Measurements from ENCODE around the gene CYTH1. TPM values are rescaled to one million over a fixed set of nuclear protein-coding genes. Genes with fewer than 3 reads are reported as not detected.

CYTH1 gene
- total RNA-seq, 2 experiments from 2014 or later: 137 to 138 TPM

- CTCF ChIA-PET: interaction anchor here (1.0 to 1.5 kb wide), 3 partner anchors 11 to 20 kb away, joined by 3 to 4 read pairs (median 4); no protein-coding TSS in a partner anchor
- Mint-ChIP-seq H3K4me1 (ENCODE audit: low read depth) (no peaks in the 10 kb centered on the region), H3K27me3 (ENCODE audit: low read depth) (no peaks in the 10 kb centered on the region), H3K4me3 (no peak overlapping the region), H3K9me3 (ENCODE audit: insufficient read depth) (no peaks in the 10 kb centered on the region), H3K27ac (peak overlapping the region; percentile 23), H3K36me3 (ENCODE audit: low read depth) (peaks cover 69% of the 10 kb centered on the region)
- ATAC-seq (no peak), DNase-seq (no peak)
- POLR2A ChIA-PET: interaction anchor here (0.6 kb wide), 1 partner anchor 400 kb away, joined by 3 read pairs; no protein-coding TSS in a partner anchor
Observed at GRCh38 chr17:78696016-78696982, 85.8 kb downstream of the CYTH1 start.

- DNase-seq (no peak), ATAC-seq (no peak)
- ChIA-PET CTCF (interaction anchor here (1.1 to 1.2 kb wide), 2 partner anchors 12 to 15 kb away, joined by 3 read pairs; no protein-coding TSS in a partner anchor), POLR2A (no interaction called here)
- H3K36me3 Mint-ChIP-seq (ENCODE audit: low read depth): peaks cover 70% of the 10 kb centered on the region
- H3K27me3 Mint-ChIP-seq (ENCODE audit: low read depth): no peaks in the 10 kb centered on the region
- no peaks in the 10 kb centered on the region for H3K4me1 Mint-ChIP-seq (ENCODE audit: low read depth)
- H3K27ac Mint-ChIP-seq: no peak overlapping the region
- no peaks in the 10 kb centered on the region for H3K9me3 Mint-ChIP-seq (ENCODE audit: insufficient read depth)
- no peak overlapping the region for H3K4me3 Mint-ChIP-seq
Observed at GRCh38 chr17:78694805-78695531, 87.1 kb downstream of the CYTH1 start.

GRCh38 chr17:78693346-78694083 lies 88.6 kb downstream of the CYTH1 start:
- Mint-ChIP-seq H3K27me3 (ENCODE audit: low read depth) (no peaks in the 10 kb centered on the region), H3K9me3 (ENCODE audit: insufficient read depth) (no peaks in the 10 kb centered on the region), H3K27ac (no peak overlapping the region), H3K4me3 (no peak overlapping the region), H3K4me1 (ENCODE audit: low read depth) (no peaks in the 10 kb centered on the region), H3K36me3 (ENCODE audit: low read depth) (peaks cover 74% of the 10 kb centered on the region)
- DNase-seq (no peak), ATAC-seq (no peak)
- CTCF ChIA-PET: interaction anchor here (1.0 kb wide), 1 partner anchor 15 kb away, joined by 3 read pairs; no protein-coding TSS in a partner anchor
- POLR2A ChIA-PET: interaction anchor here (0.6 kb wide), 1 partner anchor 734 kb away, joined by 4 read pairs; no protein-coding TSS in a partner anchor

- ChIA-PET CTCF (no interaction called here), POLR2A (no interaction called here)
- peaks cover 72% of the 10 kb centered on the region for H3K36me3 Mint-ChIP-seq (ENCODE audit: low read depth)
- DNase-seq (no peak), ATAC-seq (no peak)
- H3K27me3 Mint-ChIP-seq (ENCODE audit: low read depth): no peaks in the 10 kb centered on the region
- H3K9me3 Mint-ChIP-seq (ENCODE audit: insufficient read depth): no peaks in the 10 kb centered on the region
- H3K27ac Mint-ChIP-seq: peak overlapping the region; percentile 16
- no peaks in the 10 kb centered on the region for H3K4me1 Mint-ChIP-seq (ENCODE audit: low read depth)
- H3K4me3 Mint-ChIP-seq: no peak overlapping the region
Observed at GRCh38 chr17:78692460-78693010, 89.5 kb downstream of the CYTH1 start.

GRCh38 chr17:78689029-78689428 lies 93.0 kb downstream of the CYTH1 start:
- CTCF ChIA-PET: interaction anchor here (0.7 to 1.6 kb wide), 6 partner anchors 9 to 130 kb away, joined by 3 to 5 read pairs (median 3); no protein-coding TSS in a partner anchor
- no peak for DNase-seq
- H3K4me1 Mint-ChIP-seq (ENCODE audit: low read depth): no peaks in the 10 kb centered on the region
- no peaks in the 10 kb centered on the region for H3K27me3 Mint-ChIP-seq (ENCODE audit: low read depth)
- no peak overlapping the region for H3K4me3 Mint-ChIP-seq
- H3K27ac Mint-ChIP-seq: no peak overlapping the region
- no peak for ATAC-seq
- POLR2A ChIA-PET: no interaction called here
- no peaks in the 10 kb centered on the region for H3K9me3 Mint-ChIP-seq (ENCODE audit: insufficient read depth)
- H3K36me3 Mint-ChIP-seq (ENCODE audit: low read depth): peaks cover 57% of the 10 kb centered on the region

GRCh38 chr17:78687944-78688343 lies 94.1 kb downstream of the CYTH1 start:
- no peaks in the 10 kb centered on the region for H3K4me1 Mint-ChIP-seq (ENCODE audit: low read depth)
- POLR2A ChIA-PET: no interaction called here
- H3K27ac Mint-ChIP-seq: no peak overlapping the region

GRCh38 chr17:78687125-78687524 lies 94.9 kb downstream of the CYTH1 start:
- H3K4me3 Mint-ChIP-seq: no peak overlapping the region
- no peak for DNase-seq
- peaks cover 51% of the 10 kb centered on the region for H3K36me3 Mint-ChIP-seq (ENCODE audit: low read depth)
- no peaks in the 10 kb centered on the region for H3K27me3 Mint-ChIP-seq (ENCODE audit: low read depth)
- H3K27ac Mint-ChIP-seq: no peak overlapping the region
- no peak for ATAC-seq
- ChIA-PET CTCF (no interaction called here), POLR2A (no interaction called here)
- no peaks in the 10 kb centered on the region for H3K4me1 Mint-ChIP-seq (ENCODE audit: low read depth)
- no peaks in the 10 kb centered on the region for H3K9me3 Mint-ChIP-seq (ENCODE audit: insufficient read depth)

More at GRCh38 chr17:78687944-78688343, 94.1 kb downstream of the CYTH1 start:
- Mint-ChIP-seq H3K27me3 (ENCODE audit: low read depth) (no peaks in the 10 kb centered on the region), H3K4me3 (no peak overlapping the region), H3K9me3 (ENCODE audit: insufficient read depth) (no peaks in the 10 kb centered on the region), H3K36me3 (ENCODE audit: low read depth) (peaks cover 55% of the 10 kb centered on the region)
- no peak for DNase-seq
- no peak for ATAC-seq
- CTCF ChIA-PET: interaction anchor here (1.6 kb wide), 1 partner anchor 21 kb away, joined by 5 read pairs; no protein-coding TSS in a partner anchor

GRCh38 chr17:78684026-78684425 lies 98.0 kb downstream of the CYTH1 start:
- DNase-seq (no peak), ATAC-seq (no peak)
- Mint-ChIP-seq H3K27ac (no peak overlapping the region), H3K9me3 (ENCODE audit: insufficient read depth) (no peaks in the 10 kb centered on the region), H3K36me3 (ENCODE audit: low read depth) (peaks cover 50% of the 10 kb centered on the region), H3K4me1 (ENCODE audit: low read depth) (no peaks in the 10 kb centered on the region), H3K4me3 (no peak overlapping the region), H3K27me3 (ENCODE audit: low read depth) (no peaks in the 10 kb centered on the region)
- ChIA-PET CTCF (interaction anchor here (1.3 kb wide), 1 partner anchor 11 kb away, joined by 3 read pairs; no protein-coding TSS in a partner anchor), POLR2A (no interaction called here)

- peaks cover 50% of the 10 kb centered on the region for H3K36me3 Mint-ChIP-seq (ENCODE audit: low read depth)
Observed at GRCh38 chr17:78683408-78683961, 98.6 kb downstream of the CYTH1 start.

GRCh38 chr17:78682363-78682762 lies 99.7 kb downstream of the CYTH1 start:
- no peak overlapping the region for H3K4me3 Mint-ChIP-seq
- H3K36me3 Mint-ChIP-seq (ENCODE audit: low read depth): peaks cover 50% of the 10 kb centered on the region
- ChIA-PET POLR2A (no interaction called here), CTCF (interaction anchor here (1.3 kb wide), 1 partner anchor 13 kb away, joined by 3 read pairs; no protein-coding TSS in a partner anchor)
- DNase-seq (no peak), ATAC-seq (no peak)
- peak overlapping the region; percentile 39 for H3K27ac Mint-ChIP-seq
- H3K4me1 Mint-ChIP-seq (ENCODE audit: low read depth): no peaks in the 10 kb centered on the region
- no peaks in the 10 kb centered on the region for H3K9me3 Mint-ChIP-seq (ENCODE audit: insufficient read depth)
- H3K27me3 Mint-ChIP-seq (ENCODE audit: low read depth): no peaks in the 10 kb centered on the region

More at GRCh38 chr17:78683408-78683961, 98.6 kb downstream of the CYTH1 start:
- DNase-seq: no peak
- no peaks in the 10 kb centered on the region for H3K4me1 Mint-ChIP-seq (ENCODE audit: low read depth)
- CTCF ChIA-PET: interaction anchor here (1.3 kb wide), 1 partner anchor 11 kb away, joined by 3 read pairs; no protein-coding TSS in a partner anchor
- no peak for ATAC-seq
- POLR2A ChIA-PET: no interaction called here
- H3K9me3 Mint-ChIP-seq (ENCODE audit: insufficient read depth): no peaks in the 10 kb centered on the region
- H3K27me3 Mint-ChIP-seq (ENCODE audit: low read depth): no peaks in the 10 kb centered on the region
- no peak overlapping the region for H3K4me3 Mint-ChIP-seq
- H3K27ac Mint-ChIP-seq: no peak overlapping the region

GRCh38 chr17:78680436-78680835 lies 101.6 kb downstream of the CYTH1 start:
- CTCF ChIA-PET: interaction anchor here (0.7 kb wide), 1 partner anchor 9 kb away, joined by 3 read pairs; no protein-coding TSS in a partner anchor
- DNase-seq (no peak), ATAC-seq (no peak)
- no peaks in the 10 kb centered on the region for H3K27me3 Mint-ChIP-seq (ENCODE audit: low read depth)
- H3K36me3 Mint-ChIP-seq (ENCODE audit: low read depth): peaks cover 53% of the 10 kb centered on the region
- no peaks in the 10 kb centered on the region for H3K9me3 Mint-ChIP-seq (ENCODE audit: insufficient read depth)
- no peak overlapping the region for H3K4me3 Mint-ChIP-seq
- no peaks in the 10 kb centered on the region for H3K4me1 Mint-ChIP-seq (ENCODE audit: low read depth)
- POLR2A ChIA-PET: no interaction called here
- H3K27ac Mint-ChIP-seq: no peak overlapping the region
